AG10803 (cell line): ENCODE measurements around the gene CORIN.
"Not testable (repeated sequence)": the region's sequence is repeated elsewhere in the genome, so short reads cannot be mapped to it uniquely, and the experiment has no call there.

Experiments
- DNase-seq: peaks from one replicate; pipeline ENCODE4 v3.0.0; 2010; ENCODE audit warnings: low read depth
- H3K4me3 ChIP-seq: 2 replicates; pipeline ENCODE4 v1.5.1; 2011; ENCODE audit warnings: mild to moderate bottlenecking, low read length, control low read depth
- CTCF ChIP-seq: conservative IDR thresholded peaks from 2 replicates; pipeline ENCODE4 v1.5.1; 2011; ENCODE audit warnings: mild to moderate bottlenecking, low read length, control low read depth, inconsistent platforms

Gene CORIN

GRCh38 chr4:47715716-47716416 is 122.0 kb downstream of the CORIN start:
- no peak for DNase-seq
- no peak for TF ChIP-seq CTCF
- H3K4me3 ChIP-seq = no peak overlapping the region

GRCh38 chr4:47714269-47714668 is 123.6 kb downstream of the CORIN start:
- no peak for DNase-seq
- no peak overlapping the region for H3K4me3 ChIP-seq
- TF ChIP-seq CTCF = no peak

GRCh38 chr4:47713129-47713834 is 124.6 kb downstream of the CORIN start:
- H3K4me3 ChIP-seq = no peak overlapping the region
- no peak for TF ChIP-seq CTCF
- no peak for DNase-seq

- DNase-seq = no peak
- no peak overlapping the region for H3K4me3 ChIP-seq
- TF ChIP-seq CTCF = no peak
Measured at GRCh38 chr4:47711646-47712045, 126.2 kb downstream of the CORIN start.

- no peak for DNase-seq
- H3K4me3 ChIP-seq = no peak overlapping the region
- TF ChIP-seq CTCF = no peak
Measured at GRCh38 chr4:47711183-47711582, 126.7 kb downstream of the CORIN start.

- H3K4me3 ChIP-seq, DNase-seq: not testable (repeated sequence)
Measured at GRCh38 chr4:47706352-47706751, 131.5 kb downstream of the CORIN start.

- peak; percentile 9 for DNase-seq
- TF ChIP-seq CTCF = peak; percentile 42
- H3K4me3 ChIP-seq = no peak overlapping the region
Measured at GRCh38 chr4:47705326-47705981, 132.4 kb downstream of the CORIN start.
